Hematopoietic multipotent progenitor cell (in vitro differentiated cells): Measurements from ENCODE around the gene SLC8A1. TPM values are rescaled to one million over a fixed set of nuclear protein-coding genes. Genes with fewer than 3 reads are reported as not detected.

Experiments
- DNase-seq, 3 donors: peaks; one replicate each; pipeline ENCODE4 v3.0.0-alpha.2; 2011 to 2015; ENCODE audit warnings: low read depth in 2 of 3, low spot score in 2 of 3
- total RNA-seq: library from RNA; depleted of rRNA; stranded (reverse); fragments of >200 nt; gene quantifications from one replicate; pipeline ENCODE4 v1.2.3, GENCODE V29; 2012

Gene SLC8A1
- total RNA-seq, 1 donor: 1.6 TPM

- DNase-seq: no peak
These were observed 20.9 kb downstream of the SLC8A1 start for GRCh38 chr2:40430776-40431599.

DNA sequence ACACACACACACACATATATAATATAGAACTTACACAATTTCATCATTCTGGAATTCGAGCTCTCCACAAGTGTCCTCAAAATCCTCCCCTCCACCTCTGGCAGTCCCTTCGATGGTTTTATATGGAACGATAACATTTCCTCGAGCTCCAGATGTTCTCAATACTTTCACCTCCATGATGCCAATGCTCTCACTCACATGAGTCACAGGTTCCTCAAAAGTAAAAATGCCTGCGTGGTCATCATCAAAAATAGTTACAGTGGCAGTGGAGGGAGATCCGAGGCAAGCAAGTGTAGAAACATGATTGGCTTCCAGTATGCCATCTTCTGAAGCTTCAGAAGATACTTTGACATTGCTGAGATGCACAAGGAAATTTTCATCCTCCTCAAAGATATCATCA, 23.5 kb downstream of the SLC8A1 start:
- DNase-seq: no peak

- DNase-seq: no peak
These were observed 30.1 kb downstream of the SLC8A1 start for GRCh38 chr2:40421631-40422297.

GRCh38 chr2:40420478-40420877, 31.4 kb downstream of the SLC8A1 start:
- DNase-seq: no peak

DNA sequence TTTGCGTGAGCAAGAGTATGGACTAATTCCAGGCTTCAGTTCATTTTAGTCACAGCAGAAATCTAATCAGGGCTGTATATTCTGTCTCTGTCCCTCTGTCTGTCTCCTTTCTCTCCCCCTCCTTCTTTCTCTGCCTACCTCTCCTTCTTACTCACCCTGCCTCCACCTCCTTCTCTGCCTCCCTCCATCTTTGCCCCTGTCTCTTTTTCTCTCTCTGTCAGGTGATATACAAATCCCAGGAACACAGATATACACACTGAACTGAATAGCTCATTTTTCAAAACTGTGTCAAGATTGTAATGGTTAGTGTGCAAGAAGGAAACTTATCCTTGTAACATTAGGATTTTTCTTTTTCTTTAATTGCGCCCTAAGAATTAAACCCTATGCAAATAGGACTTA, 32.5 kb downstream of the SLC8A1 start:
- no peak for DNase-seq

- DNase-seq: no peak
These were observed 33.1 kb downstream of the SLC8A1 start for GRCh38 chr2:40418614-40419363.

DNA sequence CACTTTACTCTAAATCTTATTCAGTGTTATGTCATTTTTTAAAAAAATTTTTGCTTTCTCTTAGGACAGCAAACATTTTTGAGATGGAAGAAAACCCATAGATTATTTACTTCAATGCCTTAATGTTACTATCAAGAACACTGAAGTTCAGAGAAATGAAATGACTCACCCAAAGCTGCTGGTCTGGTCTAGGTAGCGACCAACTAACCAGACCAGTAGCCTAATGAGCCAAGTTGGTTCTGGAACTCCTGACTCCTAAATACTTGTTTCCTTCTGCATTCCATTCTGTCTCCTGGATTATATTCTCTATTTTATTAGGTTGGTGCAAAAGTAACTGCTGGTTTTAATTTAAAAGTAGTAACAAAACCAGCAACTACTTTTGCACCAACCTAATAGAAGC, 35.4 kb downstream of the SLC8A1 start:
- DNase-seq: no peak

GRCh38 chr2:40415391-40415790, 36.5 kb downstream of the SLC8A1 start:
- DNase-seq: no peak

DNA sequence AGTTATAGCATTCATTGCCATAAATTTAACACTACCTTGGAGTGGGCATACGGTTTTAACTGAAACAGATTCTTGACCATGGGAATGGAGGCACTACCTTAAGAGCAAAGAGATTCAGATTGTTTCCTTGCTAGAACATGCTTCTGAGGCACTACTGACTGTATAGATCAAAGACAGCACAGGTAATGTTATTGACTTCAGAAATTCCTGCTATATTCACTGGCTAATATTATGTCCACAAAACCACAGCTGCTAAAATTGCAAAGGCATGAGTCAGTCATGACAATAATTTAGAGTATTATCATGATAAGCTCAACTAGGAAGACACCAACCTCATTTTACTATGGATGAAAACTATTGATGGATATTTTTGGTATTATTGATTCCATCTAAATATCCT, 39.4 kb downstream of the SLC8A1 start:
- DNase-seq: no peak

DNA sequence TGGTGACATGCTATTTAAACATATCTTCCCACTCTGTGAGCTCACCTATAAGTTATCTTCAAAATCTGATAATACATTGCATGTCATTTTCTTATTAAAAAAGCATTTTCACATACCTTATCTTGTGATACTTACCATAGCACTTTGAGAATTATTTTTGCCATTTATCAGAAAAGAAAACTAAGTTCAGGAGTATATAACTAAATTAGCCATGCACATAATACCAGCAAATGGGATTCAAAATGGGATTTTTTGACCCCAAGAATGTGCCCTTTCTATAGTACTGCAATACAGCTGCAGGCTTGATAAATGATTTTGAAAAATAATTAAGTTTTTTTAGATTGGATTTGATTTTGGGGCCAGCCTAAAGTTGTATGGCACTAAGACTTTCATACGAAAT, 41.2 kb downstream of the SLC8A1 start:
- no peak for DNase-seq

GRCh38 chr2:40409734-40410133, 42.2 kb downstream of the SLC8A1 start:
- DNase-seq: no peak

- DNase-seq: no peak
These were observed 45.2 kb downstream of the SLC8A1 start for GRCh38 chr2:40406485-40407289.

- DNase-seq: no peak
These were observed 46.4 kb downstream of the SLC8A1 start for GRCh38 chr2:40405465-40405864.

DNA sequence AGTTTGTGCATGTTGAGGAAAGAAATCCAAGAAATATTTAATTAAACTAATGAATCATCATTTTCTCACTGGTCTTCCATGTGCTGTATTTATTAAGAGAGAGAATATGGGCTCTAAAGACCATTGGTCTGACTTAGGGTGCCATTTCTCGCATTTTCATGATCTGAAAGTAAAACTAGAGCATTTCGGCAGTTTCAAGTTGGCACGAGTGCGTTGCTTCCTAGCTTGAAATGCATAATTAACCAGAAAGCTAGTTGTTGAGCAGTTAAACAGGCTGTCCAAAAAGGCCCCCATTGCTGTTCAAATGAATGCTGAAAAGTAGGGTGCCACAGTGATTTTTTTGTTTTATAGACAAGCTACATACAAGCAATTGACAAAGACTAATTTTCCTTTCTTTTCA, 47.4 kb downstream of the SLC8A1 start:
- DNase-seq: no peak

GRCh38 chr2:40403233-40403836, 48.6 kb downstream of the SLC8A1 start:
- DNase-seq: no peak

- no peak for DNase-seq
These were observed 50.0 kb downstream of the SLC8A1 start for GRCh38 chr2:40401896-40402295.

GRCh38 chr2:40400336-40400953, 51.4 kb downstream of the SLC8A1 start:
- no peak for DNase-seq

DNA sequence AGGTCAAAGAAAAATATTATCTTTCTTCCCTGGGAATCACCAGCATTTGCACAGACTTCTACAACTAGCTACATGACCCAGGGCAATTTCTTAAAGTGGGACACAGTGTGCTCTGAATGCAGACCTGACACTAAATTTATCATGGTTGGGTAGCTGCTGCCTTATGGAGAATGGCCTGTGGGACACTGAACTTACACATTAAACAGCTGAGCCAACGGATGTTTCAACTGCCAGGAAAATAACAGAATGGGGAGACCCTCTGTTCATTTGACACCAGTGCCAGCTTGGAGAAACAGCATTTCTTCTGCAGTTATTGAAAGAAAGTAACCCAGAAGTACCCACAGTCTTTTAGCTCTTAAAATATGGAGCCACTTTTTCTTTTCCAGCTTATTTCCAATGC, 54.1 kb downstream of the SLC8A1 start:
- no peak for DNase-seq

- no peak for DNase-seq
These were observed 55.8 kb downstream of the SLC8A1 start for GRCh38 chr2:40396124-40396523.
